ENCODE measurements around the gene MST1. TPM values are rescaled to one million over a fixed set of nuclear protein-coding genes. Genes with fewer than 3 reads are reported as not detected.

The MST1 gene
- total and polyA plus RNA-seq, 2 of the 4 experiments (the other 2 are of a cell fraction), result 1.3 to 13.0 TPM

DNA sequence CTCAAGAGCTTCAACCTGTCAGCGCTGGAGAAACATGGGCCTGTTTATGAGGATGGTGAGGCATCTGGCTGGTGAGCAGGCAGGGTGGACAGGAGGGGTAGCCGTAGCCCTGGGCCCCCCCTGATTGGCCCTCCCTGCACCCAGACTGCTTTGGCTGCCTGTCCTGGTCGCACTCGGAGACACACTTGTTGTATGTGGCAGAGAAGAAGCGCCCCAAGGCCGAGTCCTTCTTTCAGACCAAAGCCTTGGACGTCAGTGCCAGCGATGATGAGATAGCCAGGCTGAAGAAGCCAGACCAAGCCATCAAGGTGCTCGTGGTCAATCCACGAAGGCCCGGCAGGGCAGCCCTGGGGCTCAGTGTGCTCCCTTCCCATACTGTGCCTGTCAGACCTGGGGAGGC is 13.4 kb downstream of the MST1 start:
- no peak overlapping the region for H2AFZ ChIP-seq (replicated peaks; ENCODE audit: low read length, poor library complexity)
- WGBS, 2 experiments (ENCODE audit: extremely low coverage in 2 of 2, insufficient read length in 1 of 2), result 94% methylated on average over 5 of the region's 11 CpGs; no CpG with 5 or more reads in 1 of the 2 experiments
- no peak overlapping the region for H3K4me2 ChIP-seq (ENCODE audit: low read depth, low read length)

More for the DNA sequence above, 13.4 kb downstream of the MST1 start:
- Histone ChIP-seq H3K36me3 (ENCODE audit: control insufficient read depth, insufficient read depth, low read length) (peaks cover 51% of the 10 kb centered on the region), H4K20me1 (ENCODE audit: insufficient read depth, low read length) (peaks cover 10% of the 10 kb centered on the region; the same call in 1 of the 2 replicates), H3K79me1 (ENCODE audit: low read depth in 1 of 2, low read length in 2 of 2) (peaks cover 28 to 54% of the 10 kb centered on the region in 2 experiments), H3K27me3 (ENCODE audit: control insufficient read depth, insufficient read depth, low read length) (no peaks in the 10 kb centered on the region), H4K8ac (ENCODE audit: low read depth in 2 of 2, low read length in 2 of 2) (no peak overlapping the region), H4K5ac (ENCODE audit: low read depth, low read length) (no peak overlapping the region), H2AK9ac (replicated peaks; ENCODE audit: low read depth, low read length, poor library complexity) (no peak overlapping the region), H3K56ac (ENCODE audit: extremely low read depth, insufficient read depth, low read length) (no peak overlapping the region), H3K14ac (replicated peaks; ENCODE audit: low read depth, low read length) (no peak overlapping the region), H3K4me3 (ENCODE audit: insufficient read depth, low read depth, low read length) (no peak overlapping the region), H3K9me3 (ENCODE audit: control insufficient read depth, insufficient read depth, low read length) (no peaks in the 10 kb centered on the region), H3K4ac (ENCODE audit: low read depth, low read length) (no peak overlapping the region), H4K91ac (ENCODE audit: insufficient read depth, low read depth, low read length) (no peak overlapping the region), H3K9me1 (ENCODE audit: insufficient read depth, low read length) (peaks cover 17% of the 10 kb centered on the region), H2BK120ac (ENCODE audit: low read depth, low read length) (no peak overlapping the region), H3K18ac (ENCODE audit: low read depth, low read length) (no peak overlapping the region), H2BK15ac (ENCODE audit: low read depth, low read length) (no peak overlapping the region), H2BK5ac (ENCODE audit: low read depth, low read length, poor library complexity, severe bottlenecking) (no peak overlapping the region), H3K23ac (ENCODE audit: low read depth, low read length) (no peak overlapping the region), H3K9ac (ENCODE audit: low read depth, low read length) (no peak overlapping the region), H2AK5ac (ENCODE audit: low read depth, low read length) (no peak overlapping the region), H3K27ac (ENCODE audit: insufficient read depth, low read length) (no peak overlapping the region), H2BK20ac (ENCODE audit: low read depth, low read length) (no peak overlapping the region), H3K4me1 (ENCODE audit: control insufficient read depth, insufficient read depth, low read length) (peaks cover 9% of the 10 kb centered on the region)
- ATAC-seq (ENCODE audit: low read depth) (no peak), DNase-seq (no peak)
- in situ Hi-C loops (cut with MboI; ENCODE audit: low sequenced_read_pairs) (loop anchor here (5.0 kb wide), 1 partner anchor 139 kb away; no protein-coding TSS in a partner anchor), intact Hi-C loops (cut with micrococcal nuclease) (no loop called here), dilution Hi-C loops (cut with HindIII; ENCODE audit: low sequenced_read_pairs, unreplicated experiment) (no loop called here)
- BruUV-seq (replicated peaks), result no TSS peak
- no peak for TF ChIP-seq FOS (IDR thresholded peaks at IDR 0.05; ENCODE audit: low read depth, low read length)
- no peak for TF ChIP-seq MAZ (IDR thresholded peaks at IDR 0.05; ENCODE audit: borderline replicate concordance, low read depth, low read length)
- TF ChIP-seq, protein P1, sequence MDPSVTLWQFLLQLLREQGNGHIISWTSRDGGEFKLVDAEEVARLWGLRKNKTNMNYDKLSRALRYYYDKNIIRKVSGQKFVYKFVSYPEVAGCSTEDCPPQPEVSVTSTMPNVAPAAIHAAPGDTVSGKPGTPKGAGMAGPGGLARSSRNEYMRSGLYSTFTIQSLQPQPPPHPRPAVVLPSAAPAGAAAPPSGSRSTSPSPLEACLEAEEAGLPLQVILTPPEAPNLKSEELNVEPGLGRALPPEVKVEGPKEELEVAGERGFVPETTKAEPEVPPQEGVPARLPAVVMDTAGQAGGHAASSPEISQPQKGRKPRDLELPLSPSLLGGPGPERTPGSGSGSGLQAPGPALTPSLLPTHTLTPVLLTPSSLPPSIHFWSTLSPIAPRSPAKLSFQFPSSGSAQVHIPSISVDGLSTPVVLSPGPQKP (IDR thresholded peaks at IDR 0.05; ENCODE audit: borderline replicate concordance, low read depth, low read length), result no peak
- no peak for TF ChIP-seq MXI1 (IDR thresholded peaks at IDR 0.05; ENCODE audit: borderline replicate concordance, low read depth, low read length)
- no peak for TF ChIP-seq POLR2A (IDR thresholded peaks at IDR 0.05; ENCODE audit: low read depth, low read length)
- no peak for TF ChIP-seq RCOR1 (IDR thresholded peaks at IDR 0.05; ENCODE audit: insufficient replicate concordance, low read length)
- TF ChIP-seq MAFK (IDR thresholded peaks at IDR 0.05; ENCODE audit: low read depth, low read length), result no peak
- TF ChIP-seq, protein P2, sequence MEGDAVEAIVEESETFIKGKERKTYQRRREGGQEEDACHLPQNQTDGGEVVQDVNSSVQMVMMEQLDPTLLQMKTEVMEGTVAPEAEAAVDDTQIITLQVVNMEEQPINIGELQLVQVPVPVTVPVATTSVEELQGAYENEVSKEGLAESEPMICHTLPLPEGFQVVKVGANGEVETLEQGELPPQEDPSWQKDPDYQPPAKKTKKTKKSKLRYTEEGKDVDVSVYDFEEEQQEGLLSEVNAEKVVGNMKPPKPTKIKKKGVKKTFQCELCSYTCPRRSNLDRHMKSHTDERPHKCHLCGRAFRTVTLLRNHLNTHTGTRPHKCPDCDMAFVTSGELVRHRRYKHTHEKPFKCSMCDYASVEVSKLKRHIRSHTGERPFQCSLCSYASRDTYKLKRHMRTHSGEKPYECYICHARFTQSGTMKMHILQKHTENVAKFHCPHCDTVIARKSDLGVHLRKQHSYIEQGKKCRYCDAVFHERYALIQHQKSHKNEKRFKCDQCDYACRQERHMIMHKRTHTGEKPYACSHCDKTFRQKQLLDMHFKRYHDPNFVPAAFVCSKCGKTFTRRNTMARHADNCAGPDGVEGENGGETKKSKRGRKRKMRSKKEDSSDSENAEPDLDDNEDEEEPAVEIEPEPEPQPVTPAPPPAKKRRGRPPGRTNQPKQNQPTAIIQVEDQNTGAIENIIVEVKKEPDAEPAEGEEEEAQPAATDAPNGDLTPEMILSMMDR (conservative IDR thresholded peaks at IDR 0.05; ENCODE audit: low read depth, low read length), result no peak
- no peak for TF ChIP-seq BHLHE40 (IDR thresholded peaks at IDR 0.05; ENCODE audit: low read depth, low read length)
- no peak for TF ChIP-seq RFX5 (IDR thresholded peaks at IDR 0.05; ENCODE audit: low read depth, low read length)
- no peak for TF ChIP-seq NFE2L2 (IDR thresholded peaks at IDR 0.05; ENCODE audit: low read depth, low read length)
- TF ChIP-seq CEBPB (IDR thresholded peaks at IDR 0.05; ENCODE audit: low read depth, low read length), result no peak
- no peak for TF ChIP-seq RAD21 (IDR thresholded peaks at IDR 0.05; ENCODE audit: low read length)
- TF ChIP-seq CHD1 (IDR thresholded peaks at IDR 0.05; ENCODE audit: low read depth, low read length), result no peak
- POLR2A ChIA-PET (ENCODE audit: unreplicated experiment), result no interaction called here
- CTCF ChIA-PET, result no interaction called here
